NCI-H1436 (cell line): Measurements from ENCODE around the gene ATF3.

ENCODE experiments used
- DNase-seq: peaks from one replicate; lab custom pipeline; 2025; lab: John Stamatoyannopoulos, UW

The ATF3 gene

DNA sequence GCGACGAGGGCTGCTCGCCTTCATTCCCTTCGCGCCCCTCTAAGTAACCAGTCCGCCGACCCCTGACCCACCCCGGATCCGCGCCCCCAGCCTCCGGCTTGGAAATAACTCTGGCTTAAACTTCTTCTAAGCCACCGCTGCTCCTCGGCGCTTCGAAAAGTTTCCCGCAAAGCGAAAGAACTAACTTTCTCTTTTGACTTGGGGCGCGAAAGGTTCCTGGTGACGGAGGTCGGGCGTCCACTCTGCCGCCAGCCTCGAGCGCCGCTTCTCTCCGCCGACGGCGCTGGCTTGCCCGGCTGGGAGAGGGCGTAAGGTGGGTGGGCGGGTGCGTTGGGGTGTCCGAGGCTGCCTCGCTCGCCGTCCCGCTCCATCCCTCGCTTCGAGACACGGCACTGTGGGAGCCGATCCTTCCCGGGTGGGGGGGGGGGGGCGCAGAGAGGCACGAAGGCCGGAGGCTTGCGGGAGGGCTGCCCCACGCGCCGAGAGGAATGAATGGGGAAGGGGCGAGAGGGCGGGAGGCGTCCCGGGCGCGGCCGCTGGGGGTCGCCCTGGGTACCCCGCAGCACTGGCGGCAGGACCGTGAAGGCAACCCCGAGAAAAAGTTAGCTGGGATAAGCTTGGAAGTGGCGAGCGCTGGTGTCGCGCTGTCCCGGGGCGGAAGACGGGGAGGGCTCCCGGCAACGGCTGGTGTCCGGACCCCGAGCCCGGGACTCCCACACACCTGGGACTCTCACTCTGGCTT lies 569 bp downstream of the ATF3 start:
- peak; percentile 51 for DNase-seq

DNA sequence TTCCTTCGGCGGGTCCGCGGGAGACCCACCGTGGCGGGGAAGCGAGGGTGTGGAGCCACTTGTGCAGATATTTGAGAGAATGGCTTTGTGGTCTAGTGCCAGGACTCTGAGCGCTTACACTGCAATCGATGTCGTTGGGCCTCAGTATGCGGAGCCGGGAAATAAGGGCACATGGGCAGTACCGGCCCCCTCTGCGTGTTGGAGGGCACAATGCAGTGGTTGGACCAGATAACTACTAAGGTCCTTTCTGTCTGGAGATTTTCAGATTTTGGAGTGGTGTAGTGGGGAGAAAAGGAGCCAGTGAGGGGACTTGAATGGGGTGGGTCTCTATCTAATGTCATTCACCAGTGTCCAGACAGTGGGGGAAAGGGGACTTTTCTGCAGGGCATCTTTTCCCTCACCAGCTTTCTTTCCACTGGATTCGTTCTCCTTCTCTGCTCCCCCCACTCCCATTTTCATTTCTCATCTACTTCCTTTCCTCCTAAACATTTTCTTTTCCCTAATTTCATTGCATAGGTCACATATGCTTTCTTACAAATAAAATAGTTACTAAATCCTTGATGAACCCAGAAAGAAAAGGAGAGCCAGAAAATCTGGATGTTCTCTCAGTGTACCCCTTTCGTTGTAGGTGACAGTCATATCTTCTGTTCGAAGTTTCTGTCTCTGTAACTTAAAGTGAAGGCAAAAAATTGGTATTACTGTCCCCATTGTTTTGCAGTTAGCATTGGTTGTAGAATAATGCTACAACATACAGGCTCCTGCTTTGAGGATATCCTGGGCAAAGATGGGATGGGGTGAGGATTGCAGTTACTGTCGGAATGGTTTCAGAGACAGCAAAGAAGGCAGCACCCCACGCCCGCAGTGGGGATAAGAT lies 1.4 kb downstream of the ATF3 start:
- no peak for DNase-seq

DNA sequence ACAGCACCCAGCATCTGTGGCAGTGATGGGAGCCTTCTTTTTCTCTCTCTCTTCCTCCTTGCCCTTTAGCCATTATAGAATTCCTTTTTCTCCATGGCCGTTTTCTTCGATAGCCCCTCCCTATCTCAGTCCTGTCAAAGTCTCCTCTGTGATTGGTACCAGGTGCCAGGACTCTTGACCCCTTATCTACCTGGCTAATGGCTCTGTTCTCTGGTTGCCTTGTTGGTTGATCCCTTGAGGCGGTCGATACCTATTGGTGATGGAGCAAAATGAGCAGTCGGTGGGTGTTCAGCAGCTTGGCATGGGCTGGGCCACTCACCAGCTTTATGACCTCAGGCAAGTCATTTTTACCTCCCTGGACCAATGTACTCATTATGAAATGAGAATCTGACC lies 2.0 kb downstream of the ATF3 start:
- DNase-seq: no peak

DNA sequence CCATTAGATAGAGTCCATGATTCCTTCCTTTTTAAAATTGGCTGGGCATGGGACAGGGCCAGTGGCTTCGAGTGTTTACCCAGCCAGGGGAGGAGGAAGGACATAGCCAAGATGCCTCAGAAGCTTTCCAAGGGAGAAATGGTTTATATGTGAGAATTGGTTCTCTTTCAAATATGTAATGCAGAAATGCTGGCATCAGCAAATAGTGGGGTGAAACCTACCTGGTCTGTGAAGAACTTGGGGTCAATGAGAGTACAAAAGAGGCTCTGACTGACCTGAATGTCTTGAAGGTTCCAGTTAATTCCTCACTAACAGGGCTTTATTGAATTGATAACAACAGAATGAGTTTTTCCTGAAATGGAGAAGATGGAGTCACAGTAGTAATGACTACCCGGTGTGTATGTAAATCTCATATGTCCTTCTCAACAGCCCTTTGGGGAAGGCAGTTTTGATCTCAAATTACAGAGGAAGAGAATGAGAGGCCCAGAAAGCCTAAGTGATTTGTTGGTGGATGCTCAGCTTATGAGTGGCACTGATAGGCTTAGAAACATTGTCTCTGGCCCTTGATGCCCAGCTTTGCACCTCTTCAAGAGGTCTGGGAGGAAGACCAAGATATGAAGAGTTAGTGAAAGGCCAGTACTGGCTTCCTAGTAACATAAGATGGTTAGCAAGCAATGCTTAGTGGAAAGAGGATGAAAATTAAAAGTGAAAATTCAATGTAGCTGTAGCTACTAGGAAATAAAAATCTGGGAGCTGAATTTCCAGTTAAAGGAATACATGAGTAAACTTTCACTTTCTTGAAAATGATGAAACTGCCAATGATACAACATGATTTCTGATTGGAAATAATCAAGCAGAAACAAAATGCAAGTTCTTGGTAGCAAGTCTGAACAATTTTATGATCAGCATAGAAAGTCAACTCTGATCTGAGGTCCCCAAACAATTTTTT lies 2.7 kb downstream of the ATF3 start:
- DNase-seq: no peak

DNA sequence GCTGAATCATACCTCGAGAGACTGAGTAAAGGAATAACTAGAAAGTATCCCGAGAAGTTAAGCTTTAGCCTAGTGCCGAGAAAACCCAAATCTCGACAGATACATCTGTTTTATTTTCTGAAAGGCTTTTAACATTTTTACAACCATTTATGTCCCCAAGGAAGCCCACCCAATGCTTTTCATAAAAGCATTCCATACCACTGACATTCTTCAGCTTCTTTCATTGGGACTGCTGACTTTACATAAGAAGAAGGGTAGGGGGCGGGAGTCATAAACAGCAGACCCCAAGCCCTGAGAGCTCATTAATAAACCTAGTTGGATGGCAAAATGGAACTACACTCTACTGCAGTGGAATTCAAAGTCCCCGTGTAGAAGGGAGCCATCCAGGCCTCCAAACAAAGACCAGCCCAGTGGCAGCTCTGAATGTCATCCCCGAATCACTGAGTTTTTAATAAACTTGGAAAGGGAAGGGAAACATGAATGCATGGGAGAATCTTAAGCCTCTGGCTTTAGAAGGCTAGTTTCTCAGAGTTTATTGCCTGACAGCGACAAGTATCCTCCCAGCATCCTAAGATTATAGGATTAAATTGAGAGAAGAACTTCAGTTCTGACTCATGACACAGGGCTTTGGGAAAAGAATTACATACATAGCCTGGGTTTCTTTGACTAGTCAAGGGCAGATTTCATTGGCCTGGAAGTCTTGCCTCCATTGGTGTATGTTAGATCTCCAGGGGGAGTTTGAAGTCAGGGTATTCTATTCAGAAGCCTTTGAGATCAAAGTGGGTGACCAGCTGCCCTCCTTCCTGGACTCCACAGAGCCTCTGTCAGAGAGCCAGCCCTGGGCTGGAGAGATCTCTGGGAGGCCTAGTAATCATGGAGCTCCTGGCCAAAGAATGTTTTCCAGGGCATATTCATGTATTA lies 3.7 kb downstream of the ATF3 start:
- DNase-seq: no peak

DNA sequence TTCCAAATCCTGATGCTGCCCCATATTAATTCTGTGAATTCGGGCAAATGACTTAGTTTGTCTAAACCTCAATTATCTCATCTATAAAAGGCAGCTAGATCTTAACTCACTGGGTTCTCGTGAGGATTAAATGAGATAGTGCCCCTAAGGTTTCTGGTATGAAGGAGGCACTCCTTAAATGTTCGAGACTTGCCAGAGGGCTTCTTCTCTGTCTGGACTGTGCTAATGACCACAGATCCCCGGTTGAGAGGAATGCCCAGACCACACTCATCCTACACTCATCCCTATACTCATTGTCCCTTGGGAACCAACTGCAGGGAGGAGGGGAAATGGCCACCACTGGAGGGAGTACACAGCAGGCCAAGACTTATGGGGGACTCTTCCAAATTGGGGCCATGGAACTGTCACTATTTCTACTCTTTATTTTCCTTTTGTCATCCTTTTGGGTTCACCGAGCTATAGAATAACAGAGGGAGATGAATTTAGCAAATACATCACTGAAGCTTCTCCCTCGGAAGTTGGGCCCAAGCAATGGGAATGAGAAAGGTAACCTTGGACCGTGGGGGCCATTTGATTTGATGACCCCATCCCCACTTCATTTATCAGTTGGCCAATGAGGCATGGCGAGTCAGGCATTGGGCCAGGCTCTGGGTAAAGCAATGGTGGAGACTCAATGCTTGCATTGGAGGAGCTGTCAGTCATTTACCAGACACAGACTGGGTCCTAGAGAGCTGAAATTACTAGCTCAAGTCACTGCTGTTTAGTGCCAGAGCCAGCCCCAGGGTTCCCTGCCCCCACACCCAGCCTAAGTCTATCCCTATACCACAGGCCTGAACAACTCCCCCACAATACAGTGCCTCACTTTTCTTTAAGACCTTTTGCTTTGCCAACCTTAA lies 5.1 kb downstream of the ATF3 start:
- DNase-seq: no peak

DNA sequence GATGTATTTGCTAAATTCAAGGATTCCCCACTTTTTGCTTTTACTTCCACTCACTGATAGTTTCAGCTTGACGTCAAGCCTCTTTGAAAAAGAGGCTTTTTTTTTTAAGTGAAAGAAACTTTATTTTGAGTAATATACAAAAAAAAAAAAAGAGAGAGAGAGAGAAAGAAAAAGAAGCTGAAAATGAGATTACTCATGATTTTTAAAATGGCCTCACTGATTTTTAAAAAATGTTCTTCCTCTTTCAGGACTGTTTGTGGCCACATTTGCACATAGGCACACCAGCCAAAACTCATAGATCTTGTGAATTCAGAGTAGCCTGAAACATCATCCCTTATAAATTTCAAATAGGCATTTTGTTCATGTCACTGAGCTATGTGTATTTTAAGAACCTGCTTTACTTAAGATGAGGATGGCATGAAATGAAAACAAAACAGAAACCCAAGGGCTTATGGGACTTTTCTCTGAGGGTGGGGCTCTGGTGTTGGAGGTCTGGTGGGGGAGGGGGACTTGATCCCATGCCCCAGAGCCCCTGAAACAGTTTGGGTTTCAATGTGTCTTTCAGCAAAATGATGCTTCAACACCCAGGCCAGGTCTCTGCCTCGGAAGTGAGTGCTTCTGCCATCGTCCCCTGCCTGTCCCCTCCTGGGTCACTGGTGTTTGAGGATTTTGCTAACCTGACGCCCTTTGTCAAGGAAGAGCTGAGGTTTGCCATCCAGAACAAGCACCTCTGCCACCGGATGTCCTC lies 6.1 kb downstream of the ATF3 start:
- DNase-seq: no peak

DNA sequence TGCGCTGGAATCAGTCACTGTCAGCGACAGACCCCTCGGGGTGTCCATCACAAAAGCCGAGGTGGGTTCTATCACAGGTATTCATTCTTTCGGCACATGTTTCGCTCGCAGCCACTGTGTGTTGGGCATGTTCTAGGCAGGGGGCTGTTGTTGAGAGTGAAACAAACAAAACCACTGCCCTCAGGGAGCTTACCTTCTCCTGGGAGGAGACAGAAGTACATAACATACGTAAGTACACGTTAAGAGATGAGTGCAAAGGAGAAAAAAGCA lies 6.6 kb downstream of the ATF3 start:
- no peak for DNase-seq

DNA sequence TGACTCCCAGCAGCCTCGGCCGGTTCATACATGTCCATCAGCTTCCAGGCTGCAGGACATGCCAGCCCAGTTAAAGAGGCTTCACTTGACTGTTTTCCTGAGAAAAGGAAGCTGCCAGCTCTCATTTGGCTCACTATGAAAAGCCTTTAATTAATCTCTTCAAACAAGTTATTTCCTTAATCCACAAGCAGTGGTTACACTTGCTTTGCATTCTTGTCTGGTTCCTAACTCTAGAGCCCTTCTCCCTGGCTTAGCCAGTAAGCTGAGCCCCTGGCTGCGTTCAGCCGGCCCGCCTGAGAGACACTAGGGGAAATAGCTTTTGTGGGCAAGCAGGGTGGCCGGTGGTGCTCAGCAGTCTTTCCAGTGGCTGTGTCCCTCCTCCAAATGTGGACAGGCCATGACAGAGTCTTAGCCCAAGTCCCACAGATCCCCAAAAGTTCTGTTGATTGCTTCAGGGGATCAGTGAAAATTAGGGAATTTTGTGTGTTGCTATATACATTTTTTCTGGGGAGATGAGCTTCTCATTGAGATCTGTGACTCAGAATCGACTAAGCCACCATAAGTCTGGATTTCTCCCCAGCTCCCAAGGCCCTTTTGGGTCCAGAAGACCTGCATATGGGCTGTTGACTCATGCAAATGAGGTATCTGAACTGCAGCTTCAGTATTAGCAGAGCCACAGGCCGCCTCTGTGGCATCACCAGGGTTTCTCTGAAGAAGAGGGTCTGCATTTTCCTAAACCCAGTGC lies 10.1 kb downstream of the ATF3 start:
- DNase-seq: no peak

DNA sequence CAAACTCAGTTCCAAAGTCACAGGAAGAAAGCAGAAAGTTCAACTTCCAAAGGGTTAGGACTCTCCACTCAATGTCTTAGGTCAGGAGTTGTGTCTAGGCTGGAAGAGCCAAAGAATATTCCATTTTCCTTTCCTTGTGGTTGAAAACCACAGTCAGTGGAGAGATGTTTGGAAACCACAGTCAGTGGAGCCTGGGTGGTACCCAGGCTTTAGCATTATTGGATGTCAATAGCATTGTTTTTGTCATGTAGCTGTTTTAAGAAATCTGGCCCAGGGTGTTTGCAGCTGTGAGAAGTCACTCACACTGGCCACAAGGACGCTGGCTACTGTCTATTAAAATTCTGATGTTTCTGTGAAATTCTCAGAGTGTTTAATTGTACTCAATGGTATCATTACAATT lies 11.7 kb downstream of the ATF3 start:
- no peak for DNase-seq

DNA sequence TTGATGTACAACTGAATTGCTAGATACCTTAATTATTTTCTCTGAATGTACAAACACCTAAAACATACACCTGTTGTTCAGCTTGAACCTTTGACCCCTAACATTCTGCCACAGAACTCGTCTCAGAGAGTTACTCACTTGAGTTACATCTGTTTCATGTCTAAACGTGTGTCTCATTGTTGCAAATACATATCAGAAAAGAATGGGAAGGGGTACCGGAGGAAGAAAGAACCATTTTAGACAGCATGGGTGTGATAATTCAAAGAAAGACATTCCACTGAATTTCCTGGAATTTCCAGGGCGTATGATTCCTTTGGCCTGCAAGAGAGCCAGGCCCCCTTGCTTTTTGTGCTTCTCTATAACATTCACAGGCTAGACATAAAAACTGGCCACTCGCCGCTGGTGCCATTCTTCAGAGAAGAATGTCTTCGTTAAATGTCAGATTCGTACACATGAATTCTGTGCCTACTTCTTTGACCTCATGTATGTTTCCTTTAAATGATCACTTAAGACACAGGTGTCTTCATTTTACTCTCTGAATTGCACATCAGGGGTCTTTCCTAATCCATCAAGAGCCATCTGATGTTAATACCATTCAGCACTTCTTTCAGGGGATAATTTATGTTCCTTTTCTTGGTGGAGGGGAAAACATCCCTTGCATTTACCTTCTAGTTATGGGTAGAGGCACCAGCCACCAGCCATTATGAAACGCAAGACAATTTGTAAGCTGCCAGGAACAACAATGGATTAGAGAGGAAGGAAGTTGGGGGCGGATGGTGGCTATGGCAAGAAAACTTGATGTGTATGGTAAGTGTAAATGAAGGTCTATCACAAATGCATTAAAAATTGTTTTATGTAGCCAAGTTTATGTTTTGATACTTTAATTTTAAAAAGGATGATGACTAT lies 12.7 kb downstream of the ATF3 start:
- DNase-seq: no peak

DNA sequence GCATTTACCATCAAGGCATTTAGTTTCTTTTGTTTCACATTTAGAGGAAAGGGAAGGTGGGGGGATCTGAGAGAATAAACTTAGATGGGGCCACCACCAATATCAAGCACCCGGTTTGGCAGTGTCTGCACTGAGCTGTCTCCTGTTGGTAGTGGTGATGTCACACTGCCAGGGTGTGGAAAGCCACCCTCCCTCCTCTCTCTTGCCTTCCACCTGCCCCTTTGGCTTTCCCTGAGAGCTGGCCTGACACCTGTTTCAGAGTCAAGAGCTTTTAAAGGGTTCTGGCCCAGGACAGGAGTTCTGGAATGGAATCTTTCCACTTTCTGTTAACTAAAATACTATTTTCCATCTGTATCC lies 13.4 kb downstream of the ATF3 start:
- DNase-seq: no peak

DNA sequence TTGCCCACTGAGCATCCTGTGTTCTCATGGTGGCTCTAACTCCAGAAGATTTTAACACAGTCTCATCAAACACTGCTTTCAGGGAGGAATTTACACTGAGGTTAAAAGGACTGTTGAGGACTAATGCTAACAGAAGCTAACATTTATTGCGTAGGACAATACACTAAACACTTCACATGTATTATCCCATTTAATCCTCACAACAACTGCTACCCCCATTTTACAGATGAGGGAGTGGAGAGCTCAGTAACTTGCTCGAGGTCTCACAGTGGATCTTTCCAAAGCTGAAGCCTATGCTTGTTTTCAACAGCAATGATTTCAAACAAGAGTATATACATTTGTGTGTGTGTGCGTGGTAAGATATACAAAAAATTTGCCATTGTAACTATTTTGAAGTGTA lies 13.9 kb downstream of the ATF3 start:
- no peak for DNase-seq

DNA sequence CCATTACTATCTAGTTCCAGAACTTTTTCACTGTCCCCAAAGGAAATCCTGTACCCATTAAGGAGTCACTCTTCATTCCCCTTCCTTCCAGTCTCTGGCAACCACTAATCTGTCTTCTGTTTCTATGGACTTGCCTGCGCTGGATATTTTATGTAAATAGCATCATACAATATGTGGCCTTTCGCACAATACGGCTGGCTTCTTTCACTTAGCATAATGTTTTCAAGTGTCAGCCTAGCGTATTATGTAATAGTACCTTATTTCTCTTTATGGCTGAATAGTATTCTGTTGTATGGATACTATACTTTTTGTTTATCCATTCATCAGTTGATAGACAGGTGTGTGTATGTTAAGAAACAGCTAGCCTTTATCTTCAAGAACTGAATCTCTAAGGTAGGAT lies 14.3 kb downstream of the ATF3 start:
- DNase-seq: no peak

DNA sequence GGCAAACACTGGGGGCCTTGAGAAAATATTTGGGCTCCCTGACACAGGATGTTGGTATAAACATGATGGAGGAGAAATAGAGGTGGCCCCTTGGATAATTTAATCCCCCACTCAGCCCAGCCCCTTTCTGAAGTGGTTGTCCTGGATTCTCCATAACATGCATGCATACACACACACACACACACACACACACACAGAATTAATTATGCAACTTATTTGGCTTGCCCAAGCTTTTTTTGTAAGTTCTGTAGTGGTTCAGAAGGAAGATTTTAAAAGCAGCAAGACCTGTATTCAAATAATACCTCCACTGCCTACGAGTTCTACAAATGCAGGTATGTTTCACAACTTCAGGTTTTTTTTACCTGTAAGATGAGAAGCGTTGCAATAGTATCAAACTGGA lies 15.0 kb downstream of the ATF3 start:
- no peak for DNase-seq

DNA sequence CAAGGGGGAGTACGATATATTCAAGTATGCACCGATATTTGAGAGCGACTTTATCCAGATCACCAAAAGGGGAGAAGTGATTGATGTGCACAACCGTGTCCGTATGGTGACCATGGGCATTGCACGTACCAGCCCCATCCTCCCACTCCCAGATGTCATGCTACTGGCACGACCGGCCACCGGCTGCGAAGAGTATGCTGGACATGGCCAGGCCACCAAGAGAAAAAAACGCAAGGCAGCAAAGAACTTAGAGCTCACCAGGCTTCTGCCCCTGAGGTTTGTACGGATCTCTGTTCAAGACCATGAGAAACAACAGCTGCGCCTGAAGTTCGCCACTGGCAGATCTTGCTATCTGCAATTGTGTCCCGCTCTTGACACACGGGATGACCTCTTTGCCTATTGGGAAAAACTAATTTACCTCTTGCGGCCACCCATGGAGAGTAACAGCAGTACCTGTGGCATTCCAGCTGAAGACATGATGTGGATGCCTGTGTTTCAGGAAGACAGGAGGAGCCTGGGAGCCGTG lies 16.5 kb downstream of the ATF3 start:
- no peak for DNase-seq

DNA sequence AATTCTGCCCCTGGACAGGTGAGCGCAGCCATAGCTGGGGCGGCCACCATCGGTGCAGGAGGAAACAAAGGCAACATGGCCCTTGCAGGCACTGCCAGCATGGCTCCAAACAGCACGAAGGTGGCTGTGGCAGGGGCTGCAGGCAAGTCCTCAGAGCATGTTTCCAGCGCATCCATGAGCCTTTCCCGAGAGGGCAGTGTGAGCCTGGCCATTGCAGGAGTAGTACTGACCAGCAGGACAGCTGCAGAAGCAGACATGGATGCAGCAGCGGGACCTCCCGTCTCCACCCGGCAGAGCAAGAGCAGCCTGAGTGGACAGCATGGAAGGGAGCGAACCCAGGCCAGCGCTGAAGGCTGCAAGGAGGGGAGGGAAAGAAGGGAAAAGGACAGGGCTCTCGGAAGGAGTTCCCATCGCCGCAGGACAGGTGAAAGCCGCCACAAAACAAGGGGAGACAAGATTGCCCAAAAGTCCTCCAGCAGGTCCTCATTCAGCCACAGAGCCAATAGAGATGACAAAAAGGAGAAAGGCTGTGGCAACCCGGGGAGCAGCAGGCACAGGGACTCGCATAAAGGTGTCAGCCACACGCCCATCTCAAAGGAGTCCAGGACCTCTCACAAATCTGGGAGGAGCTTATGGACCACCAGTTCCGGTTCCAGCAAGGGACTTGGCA lies 17.4 kb downstream of the ATF3 start:
- no peak for DNase-seq
